Osteocyte (in vitro differentiated cells): ENCODE measurements around the gene PTPRD. TPM values are rescaled to one million over a fixed set of nuclear protein-coding genes. Genes with fewer than 3 reads are reported as not detected.

Experiments used
- DNase-seq: peaks from one replicate; pipeline ENCODE4 v3.0.0; 2021; ENCODE audit warnings: mixed read lengths; ENCODE audit not compliant: unreplicated experiment; ENCODE audit errors: extremely low spot score
- H3K27ac Mint-ChIP-seq: one replicate; pipeline ENCODE4 v1.8.0; 2021; ENCODE audit warnings: mild to moderate bottlenecking, mixed read lengths; ENCODE audit not compliant: unreplicated experiment
- H3K27me3 Mint-ChIP-seq: one replicate; pipeline ENCODE4 v1.8.0; 2021; ENCODE audit warnings: mixed read lengths; ENCODE audit not compliant: unreplicated experiment
- H3K36me3 Mint-ChIP-seq: one replicate; pipeline ENCODE4 v1.8.0; 2021; ENCODE audit warnings: mixed read lengths; ENCODE audit not compliant: unreplicated experiment
- H3K4me1 Mint-ChIP-seq: one replicate; pipeline ENCODE4 v1.8.0; 2021; ENCODE audit warnings: mixed read lengths; ENCODE audit not compliant: unreplicated experiment
- H3K4me3 Mint-ChIP-seq: one replicate; pipeline ENCODE4 v1.8.0; 2021; ENCODE audit warnings: mild to moderate bottlenecking, moderate library complexity, mixed read lengths; ENCODE audit not compliant: unreplicated experiment
- H3K9me3 Mint-ChIP-seq: one replicate; pipeline ENCODE4 v1.8.0; 2021; ENCODE audit warnings: mixed read lengths; ENCODE audit not compliant: unreplicated experiment
- total RNA-seq: library from RNA; stranded (reverse); gene quantifications from 2 replicates; pipeline ENCODE4 v1.2.1, GENCODE V29; 2021
- TF ChIP-seq, protein P1 (sequence below): fragments of 200-600 bp; sonication (generic); IDR thresholded peaks from 2 replicates; pipeline ENCODE4 v1.5.0; 2021; ENCODE audit warnings: antibody characterized with exemption, mild to moderate bottlenecking, moderate library complexity

PTPRD gene
- total RNA-seq, 1 donor from 2014 or later, result 5.4 TPM

DNA sequence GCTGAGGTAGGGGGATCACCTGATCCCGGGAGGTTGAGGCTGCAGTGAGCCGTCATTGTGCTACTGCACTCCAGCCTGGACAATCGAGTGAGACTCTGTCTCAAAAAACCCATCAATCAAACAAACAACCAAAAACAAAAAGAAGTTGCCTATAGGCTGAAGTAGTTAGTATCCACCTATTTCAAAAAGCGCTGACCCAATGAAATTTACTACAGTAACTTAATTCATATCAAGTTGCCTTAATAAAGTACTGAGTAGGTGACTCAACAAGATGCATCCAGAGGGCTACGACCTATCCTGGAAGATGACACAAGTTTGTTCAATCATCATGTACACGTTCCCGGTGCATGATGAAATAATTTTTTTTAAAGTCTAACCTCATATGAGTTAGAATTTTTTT lies 2164.6 kb downstream of the PTPRD start:
- no peaks in the 10 kb centered on the region for H3K9me3 Mint-ChIP-seq
- H3K27ac Mint-ChIP-seq, result no peak overlapping the region
- no peak for DNase-seq
- H3K4me1 Mint-ChIP-seq, result no peaks in the 10 kb centered on the region
- no peaks in the 10 kb centered on the region for H3K27me3 Mint-ChIP-seq
- H3K4me3 Mint-ChIP-seq, result no peak overlapping the region
- TF ChIP-seq, protein P1, sequence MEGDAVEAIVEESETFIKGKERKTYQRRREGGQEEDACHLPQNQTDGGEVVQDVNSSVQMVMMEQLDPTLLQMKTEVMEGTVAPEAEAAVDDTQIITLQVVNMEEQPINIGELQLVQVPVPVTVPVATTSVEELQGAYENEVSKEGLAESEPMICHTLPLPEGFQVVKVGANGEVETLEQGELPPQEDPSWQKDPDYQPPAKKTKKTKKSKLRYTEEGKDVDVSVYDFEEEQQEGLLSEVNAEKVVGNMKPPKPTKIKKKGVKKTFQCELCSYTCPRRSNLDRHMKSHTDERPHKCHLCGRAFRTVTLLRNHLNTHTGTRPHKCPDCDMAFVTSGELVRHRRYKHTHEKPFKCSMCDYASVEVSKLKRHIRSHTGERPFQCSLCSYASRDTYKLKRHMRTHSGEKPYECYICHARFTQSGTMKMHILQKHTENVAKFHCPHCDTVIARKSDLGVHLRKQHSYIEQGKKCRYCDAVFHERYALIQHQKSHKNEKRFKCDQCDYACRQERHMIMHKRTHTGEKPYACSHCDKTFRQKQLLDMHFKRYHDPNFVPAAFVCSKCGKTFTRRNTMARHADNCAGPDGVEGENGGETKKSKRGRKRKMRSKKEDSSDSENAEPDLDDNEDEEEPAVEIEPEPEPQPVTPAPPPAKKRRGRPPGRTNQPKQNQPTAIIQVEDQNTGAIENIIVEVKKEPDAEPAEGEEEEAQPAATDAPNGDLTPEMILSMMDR, result no peak
- no peaks in the 10 kb centered on the region for H3K36me3 Mint-ChIP-seq

DNA sequence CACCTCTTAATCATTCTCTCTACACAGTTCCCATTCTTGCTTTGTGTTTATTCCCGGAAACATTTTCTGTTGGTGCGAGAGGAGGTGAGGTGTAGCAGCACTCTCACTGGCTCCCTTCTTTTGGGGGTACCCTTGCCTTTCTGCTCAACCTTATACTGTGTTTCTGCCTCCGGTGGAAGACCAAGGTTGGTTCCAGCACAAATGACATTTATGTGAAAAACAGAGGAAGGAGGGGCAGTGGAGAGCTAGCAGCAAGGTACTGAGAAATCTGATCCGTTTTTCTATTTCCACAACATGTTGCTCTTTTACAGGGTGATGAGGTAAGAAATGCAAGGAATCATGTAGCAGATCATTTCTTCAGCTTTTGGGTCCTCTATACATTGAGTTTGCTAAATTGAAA lies 2165.2 kb downstream of the PTPRD start:
- Mint-ChIP-seq H3K27ac (no peak overlapping the region), H3K4me1 (no peaks in the 10 kb centered on the region), H3K36me3 (no peaks in the 10 kb centered on the region), H3K4me3 (no peak overlapping the region), H3K27me3 (no peaks in the 10 kb centered on the region), H3K9me3 (no peaks in the 10 kb centered on the region)
- TF ChIP-seq, protein P1, result no peak
- no peak for DNase-seq

DNA sequence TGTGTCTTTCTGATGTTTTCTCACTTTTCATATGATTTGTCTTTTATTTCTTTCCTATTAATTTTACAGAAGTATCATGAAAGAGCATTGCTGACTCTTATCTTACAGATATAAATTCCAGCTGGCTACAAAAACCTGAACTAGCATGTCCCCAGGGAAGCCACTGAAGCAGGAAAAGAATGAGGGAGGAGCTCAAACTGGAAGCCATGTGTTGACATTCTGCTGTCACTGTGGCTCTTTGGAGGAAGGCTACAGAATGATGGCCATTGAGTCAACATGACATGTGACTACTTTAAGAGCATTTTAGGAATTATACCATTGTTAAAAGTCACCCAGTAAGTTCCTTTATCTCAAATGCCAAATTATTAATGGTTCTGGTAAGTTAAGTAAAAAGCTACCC lies 2174.9 kb downstream of the PTPRD start:
- no peak overlapping the region for H3K27ac Mint-ChIP-seq
- H3K27me3 Mint-ChIP-seq, result no peaks in the 10 kb centered on the region
- no peaks in the 10 kb centered on the region for H3K36me3 Mint-ChIP-seq
- TF ChIP-seq, protein P1, result no peak
- DNase-seq, result no peak
- H3K4me1 Mint-ChIP-seq, result no peaks in the 10 kb centered on the region
- no peak overlapping the region for H3K4me3 Mint-ChIP-seq
- H3K9me3 Mint-ChIP-seq, result no peaks in the 10 kb centered on the region

DNA sequence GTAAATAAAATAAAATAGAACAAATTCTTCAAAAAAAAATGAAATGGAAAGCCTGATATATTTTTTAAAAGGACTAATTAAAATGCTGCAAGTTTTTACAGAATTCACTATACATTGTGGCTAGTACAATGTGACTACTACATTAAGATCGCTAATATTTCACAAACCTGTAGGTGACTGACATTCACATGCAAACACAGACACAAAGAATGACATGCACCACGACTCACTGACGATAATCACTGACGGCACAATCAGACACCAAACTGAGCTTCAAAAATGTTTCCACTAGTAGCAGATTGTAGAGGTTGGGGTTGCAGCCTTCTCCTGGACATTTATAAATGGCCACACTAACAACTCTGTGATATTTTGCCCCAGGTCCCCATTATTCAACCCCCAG lies 2175.5 kb downstream of the PTPRD start:
- TF ChIP-seq, protein P1, result no peak
- Mint-ChIP-seq H3K4me1 (no peaks in the 10 kb centered on the region), H3K27me3 (no peaks in the 10 kb centered on the region), H3K4me3 (no peak overlapping the region), H3K9me3 (no peaks in the 10 kb centered on the region), H3K36me3 (no peaks in the 10 kb centered on the region), H3K27ac (no peak overlapping the region)
- no peak for DNase-seq

DNA sequence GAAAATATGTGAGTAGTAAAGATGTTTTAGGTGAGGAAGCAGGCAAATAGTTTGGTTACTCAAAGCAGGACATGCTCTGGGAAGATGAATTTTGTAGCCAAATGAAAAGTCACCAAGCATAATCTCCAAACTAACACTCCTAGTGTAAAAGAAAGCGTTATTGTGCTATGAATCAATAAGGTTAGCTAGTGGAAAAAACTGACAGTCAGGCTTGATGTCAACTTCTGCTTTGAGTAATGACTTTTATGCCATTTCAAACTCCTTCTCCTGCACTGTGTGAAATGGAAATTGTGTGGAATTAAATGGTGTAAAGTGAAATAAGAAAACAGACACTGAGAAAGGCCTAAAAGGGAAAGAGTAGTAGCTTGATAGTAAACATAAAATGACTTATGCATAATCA lies 2176.0 kb downstream of the PTPRD start:
- Mint-ChIP-seq H3K27ac (no peak overlapping the region), H3K36me3 (no peaks in the 10 kb centered on the region), H3K4me1 (no peaks in the 10 kb centered on the region), H3K27me3 (no peaks in the 10 kb centered on the region), H3K9me3 (no peaks in the 10 kb centered on the region), H3K4me3 (no peak overlapping the region)
- no peak for DNase-seq
- TF ChIP-seq, protein P1, result no peak
